ENCODE data around the gene NUDT22.

DNA sequence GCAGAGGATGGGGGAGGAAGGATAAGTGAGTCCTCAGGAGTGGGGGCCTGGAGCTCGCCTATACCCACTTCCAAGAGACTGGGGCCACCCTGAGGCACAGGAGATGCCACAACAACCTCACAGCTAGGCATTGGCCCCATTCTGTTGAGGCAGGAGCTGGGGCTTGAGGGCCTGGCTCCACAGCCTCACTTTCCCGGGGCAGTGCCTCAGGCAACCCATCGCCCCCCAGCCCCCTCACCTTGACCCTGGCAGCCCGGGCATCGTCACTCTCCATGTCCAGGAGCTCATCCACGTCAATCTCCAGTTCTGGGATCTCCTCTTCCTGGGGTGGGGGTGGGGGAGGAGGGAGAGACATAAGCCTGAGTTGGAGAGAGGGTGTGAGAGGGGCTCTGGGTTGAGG, 18.9 kb downstream of the NUDT22 start:
- TF ChIP-seq POLR2A (IDR thresholded peaks at IDR 0.05): no peak
- TF ChIP-seq, protein P1, sequence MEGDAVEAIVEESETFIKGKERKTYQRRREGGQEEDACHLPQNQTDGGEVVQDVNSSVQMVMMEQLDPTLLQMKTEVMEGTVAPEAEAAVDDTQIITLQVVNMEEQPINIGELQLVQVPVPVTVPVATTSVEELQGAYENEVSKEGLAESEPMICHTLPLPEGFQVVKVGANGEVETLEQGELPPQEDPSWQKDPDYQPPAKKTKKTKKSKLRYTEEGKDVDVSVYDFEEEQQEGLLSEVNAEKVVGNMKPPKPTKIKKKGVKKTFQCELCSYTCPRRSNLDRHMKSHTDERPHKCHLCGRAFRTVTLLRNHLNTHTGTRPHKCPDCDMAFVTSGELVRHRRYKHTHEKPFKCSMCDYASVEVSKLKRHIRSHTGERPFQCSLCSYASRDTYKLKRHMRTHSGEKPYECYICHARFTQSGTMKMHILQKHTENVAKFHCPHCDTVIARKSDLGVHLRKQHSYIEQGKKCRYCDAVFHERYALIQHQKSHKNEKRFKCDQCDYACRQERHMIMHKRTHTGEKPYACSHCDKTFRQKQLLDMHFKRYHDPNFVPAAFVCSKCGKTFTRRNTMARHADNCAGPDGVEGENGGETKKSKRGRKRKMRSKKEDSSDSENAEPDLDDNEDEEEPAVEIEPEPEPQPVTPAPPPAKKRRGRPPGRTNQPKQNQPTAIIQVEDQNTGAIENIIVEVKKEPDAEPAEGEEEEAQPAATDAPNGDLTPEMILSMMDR (IDR thresholded peaks at IDR 0.05): no peak
- TF ChIP-seq EP300 (IDR thresholded peaks at IDR 0.05): no peak
- TF ChIP-seq POLR2AphosphoS5 (IDR thresholded peaks at IDR 0.05): no peak
